HEK293T (cell line): ENCODE data around the gene FAM163B.
A peak's percentile ranks its signal among the peaks of the same experiment; 100 is the strongest.

Source experiments
- CTCF ChIA-PET: fragments of 350-600 bp; formaldehyde crosslinking; extraction: SDS; loops from one replicate; lab custom pipeline; 2021; ENCODE audit warnings: antibody characterized with exemption, inconsistent platforms; lab: Yijun Ruan, JAX
- POLR2A ChIA-PET: fragments of 350-600 bp; formaldehyde crosslinking; extraction: SDS; loops from one replicate; lab custom pipeline; 2020; ENCODE audit warnings: antibody characterized with exemption, inconsistent platforms; lab: Yijun Ruan, JAX
- DNase-seq: peaks from one replicate; pipeline ENCODE4 v3.0.0; 2012; ENCODE audit warnings: mixed read lengths; ENCODE audit errors: extremely low spot score
- ARNT ChIP-seq: fragments of 450-650 bp; IDR thresholded peaks from 2 replicates; pipeline ENCODE4 v1.6.1; 2017; ENCODE audit warnings: mild to moderate bottlenecking
- BHLHE40 ChIP-seq: fragments of 450-650 bp; IDR thresholded peaks from 2 replicates; pipeline ENCODE4 v1.6.1; 2016; ENCODE audit warnings: mild to moderate bottlenecking, moderate library complexity, borderline replicate concordance
- CTBP1 ChIP-seq: fragments of 450-650 bp; IDR thresholded peaks from 2 replicates; pipeline ENCODE4 v1.6.1; 2016; ENCODE audit warnings: borderline replicate concordance
- ELF4 ChIP-seq: fragments of 450-650 bp; IDR thresholded peaks from 2 replicates; pipeline ENCODE4 v1.6.1; 2017; ENCODE audit warnings: antibody characterized with exemption
- FOXA1 ChIP-seq: fragments of 450-650 bp; IDR thresholded peaks from 2 replicates; pipeline ENCODE4 v1.6.1; 2016; ENCODE audit warnings: mild to moderate bottlenecking
- FOXK2 ChIP-seq: fragments of 450-650 bp; IDR thresholded peaks from 2 replicates; pipeline ENCODE4 v1.6.1; 2016; ENCODE audit warnings: mild to moderate bottlenecking
- FOXM1 ChIP-seq: fragments of 450-650 bp; IDR thresholded peaks from 2 replicates; pipeline ENCODE4 v1.6.1; 2017; ENCODE audit warnings: mild to moderate bottlenecking, borderline replicate concordance
- HDGF ChIP-seq: fragments of 450-650 bp; IDR thresholded peaks from 2 replicates; pipeline ENCODE4 v1.6.1; 2017; ENCODE audit warnings: antibody characterized with exemption, borderline replicate concordance
- L3MBTL2 ChIP-seq: fragments of 450-650 bp; conservative IDR thresholded peaks from 2 replicates; pipeline ENCODE4 v1.6.1; 2016; ENCODE audit warnings: mild to moderate bottlenecking
- LEF1 ChIP-seq: fragments of 450-650 bp; IDR thresholded peaks from 2 replicates; pipeline ENCODE4 v1.6.1; 2017; ENCODE audit warnings: mild to moderate bottlenecking, borderline replicate concordance
- NFRKB ChIP-seq: fragments of 450-650 bp; IDR thresholded peaks from 2 replicates; pipeline ENCODE4 v1.6.1; 2016; ENCODE audit warnings: mild to moderate bottlenecking, moderate library complexity
- PKNOX1 ChIP-seq: fragments of 450-650 bp; IDR thresholded peaks from 2 replicates; pipeline ENCODE4 v1.6.1; 2016
- SP1 ChIP-seq: fragments of 450-650 bp; IDR thresholded peaks from 2 replicates; pipeline ENCODE4 v1.6.1; 2017
- SUZ12 ChIP-seq: fragments of 450-650 bp; IDR thresholded peaks from 2 replicates; pipeline ENCODE4 v1.6.1; 2016; ENCODE audit warnings: mild to moderate bottlenecking
- TARDBP ChIP-seq: fragments of 450-650 bp; IDR thresholded peaks from 2 replicates; pipeline ENCODE4 v1.6.1; 2016
- ZNF384 ChIP-seq: fragments of 450-650 bp; IDR thresholded peaks from 2 replicates; pipeline ENCODE4 v1.6.1; 2016

FAM163B gene

GRCh38 chr9:133602277-133602676 is 6.9 kb downstream of the FAM163B start:
- TF ChIP-seq FOXK2 = no peak
- no peak for TF ChIP-seq TARDBP
- no peak for TF ChIP-seq ARNT
- no peak for DNase-seq
- POLR2A ChIA-PET = no interaction called here
- CTCF ChIA-PET = no interaction called here

GRCh38 chr9:133601746-133602145 is 7.4 kb downstream of the FAM163B start:
- POLR2A ChIA-PET = no interaction called here
- TF ChIP-seq TARDBP = no peak
- TF ChIP-seq FOXA1 = no peak
- TF ChIP-seq NFRKB = no peak
- no peak for TF ChIP-seq BHLHE40
- TF ChIP-seq PKNOX1 = no peak
- no peak for TF ChIP-seq HDGF
- TF ChIP-seq ELF4 = no peak
- no peak for TF ChIP-seq SUZ12
- TF ChIP-seq FOXK2 = no peak
- TF ChIP-seq CTBP1 = no peak
- TF ChIP-seq FOXM1 = no peak
- no peak for TF ChIP-seq LEF1
- no peak for TF ChIP-seq SP1
- no peak for TF ChIP-seq ARNT
- no peak for TF ChIP-seq ZNF384
- no peak for TF ChIP-seq L3MBTL2
- CTCF ChIA-PET = no interaction called here
- DNase-seq = no peak

DNA sequence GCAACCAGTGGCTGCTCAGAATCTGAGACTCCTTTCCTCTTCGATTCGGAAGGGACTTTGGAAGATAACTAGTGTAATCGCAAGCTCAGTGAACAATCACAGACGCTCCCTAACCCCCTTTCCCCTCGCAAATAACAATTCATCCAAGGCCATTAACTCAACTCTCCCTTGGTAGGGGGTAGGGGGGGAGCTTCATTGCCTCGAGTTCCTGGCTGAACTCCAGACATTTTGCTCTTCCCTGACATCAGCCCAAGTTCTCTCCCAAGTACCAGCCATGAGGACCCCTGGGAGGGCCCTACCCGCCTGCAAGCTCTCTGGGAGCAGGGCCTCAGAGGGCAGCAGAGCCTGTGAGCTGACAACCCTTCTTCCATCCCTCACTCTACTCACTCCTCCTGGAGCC is 8.4 kb downstream of the FAM163B start:
- ChIA-PET POLR2A (no interaction called here), CTCF (no interaction called here)
- TF ChIP-seq PKNOX1 (no peak), HDGF (no peak), FOXK2 (no peak), ARNT (no peak)
- no peak for DNase-seq

DNA sequence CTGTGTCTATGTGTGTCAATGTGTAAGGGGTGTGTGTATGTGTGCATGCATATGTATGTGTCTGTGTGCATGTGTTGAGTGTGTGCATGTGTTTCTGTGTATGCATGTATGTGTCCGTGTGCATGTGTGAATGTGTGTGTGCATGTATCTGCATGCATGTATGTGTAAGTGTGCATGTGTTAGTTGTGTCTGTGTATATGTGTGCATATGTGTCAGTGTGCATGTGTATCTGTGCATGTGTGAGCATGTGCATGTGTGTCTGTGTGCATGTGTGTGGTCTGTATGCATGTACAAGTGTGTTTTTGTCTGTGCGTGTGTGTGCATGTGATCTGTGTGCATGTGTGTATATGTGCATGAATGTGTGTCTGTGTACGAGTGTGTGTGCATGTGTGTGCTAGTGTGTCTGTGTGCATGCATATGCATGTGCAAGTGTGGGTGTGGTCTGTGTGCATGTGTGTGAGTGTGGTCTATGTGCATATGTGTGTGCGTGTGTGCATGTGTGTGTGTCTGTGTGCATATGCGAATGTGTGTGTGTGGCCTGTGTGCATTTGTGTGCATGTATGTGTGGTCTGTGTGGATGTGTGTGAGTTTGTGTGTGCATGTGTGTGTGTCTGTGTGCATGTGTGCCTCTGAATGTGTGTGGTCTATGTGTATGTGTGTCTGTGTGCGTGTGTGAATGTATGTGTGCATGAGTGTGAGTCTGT is 9.6 kb downstream of the FAM163B start:
- POLR2A ChIA-PET = no interaction called here
- DNase-seq = no peak
- TF ChIP-seq TARDBP (peak; percentile 14; the same call in 1 of the 2 replicates), ELF4 (no peak)
- CTCF ChIA-PET = no interaction called here

DNA sequence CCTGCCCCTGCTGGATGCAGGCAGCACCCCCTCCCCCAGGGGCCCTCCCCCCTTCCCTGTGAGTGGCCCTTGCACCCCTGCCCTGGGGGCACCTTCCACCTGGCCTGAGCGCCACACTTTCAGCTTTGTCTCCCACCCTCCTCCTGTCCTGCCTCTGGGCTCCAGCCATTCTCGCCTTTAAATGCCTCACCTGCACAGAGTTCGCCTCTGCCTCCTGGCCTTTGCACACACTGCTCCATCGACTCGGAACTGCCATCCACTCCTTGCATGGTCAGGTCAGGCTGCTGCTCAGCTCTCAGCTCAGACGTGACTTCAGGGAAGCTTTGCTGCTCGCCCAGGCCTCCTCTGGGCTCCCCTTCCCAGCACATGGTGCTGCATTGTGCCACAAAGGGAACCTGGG is 10.2 kb downstream of the FAM163B start:
- POLR2A ChIA-PET = no interaction called here
- CTCF ChIA-PET = no interaction called here
- no peak for TF ChIP-seq SP1
- no peak for TF ChIP-seq CTBP1
- DNase-seq = no peak

GRCh38 chr9:133597316-133597957 is 11.8 kb downstream of the FAM163B start:
- CTCF ChIA-PET = no interaction called here
- POLR2A ChIA-PET = no interaction called here
- peak; percentile 37 for DNase-seq

GRCh38 chr9:133595910-133596309 is 13.3 kb downstream of the FAM163B start:
- no peak for DNase-seq
- TF ChIP-seq FOXK2 (no peak), BHLHE40 (no peak), HDGF (no peak), PKNOX1 (no peak), L3MBTL2 (no peak), ARNT (no peak), NFRKB (no peak), CTBP1 (no peak), SUZ12 (no peak), LEF1 (no peak), TARDBP (no peak), SP1 (no peak), ZNF384 (no peak), ELF4 (no peak), FOXM1 (no peak), FOXA1 (no peak)
- ChIA-PET CTCF (no interaction called here), POLR2A (no interaction called here)

More at GRCh38 chr9:133597316-133597957, 11.8 kb downstream of the FAM163B start:
- TF ChIP-seq FOXA1 (no peak), ZNF384 (0 out of 2 replicates have a peak, but pooled peaks have one; percentile 12), SUZ12 (no peak), TARDBP (no peak)
